Mesothelial cell of epicardium (in vitro differentiated cells): Measurements from ENCODE around the gene LPIN1. TPM values are rescaled to one million over a fixed set of nuclear protein-coding genes. Genes with fewer than 3 reads are reported as not detected.
A peak's percentile ranks its signal among the peaks of the same experiment; 100 is the strongest.

Experiments used
- DNase-seq, 2 experiments: peaks; one replicate each; pipeline ENCODE4 v3.0.0; 2021; ENCODE audit warnings: low spot score in 2 of 2; ENCODE audit not compliant: unreplicated experiment in 2 of 2
- H3K27ac Mint-ChIP-seq: 2 replicates; pipeline ENCODE4 v1.8.0; 2021; ENCODE audit warnings: mixed read lengths
- H3K27me3 Mint-ChIP-seq: 2 replicates; pipeline ENCODE4 v1.8.0; 2021; ENCODE audit warnings: low read depth, mixed read lengths
- H3K36me3 Mint-ChIP-seq: 2 replicates; pipeline ENCODE4 v1.8.0; 2021; ENCODE audit warnings: mixed read lengths
- H3K4me1 Mint-ChIP-seq: 2 replicates; pipeline ENCODE4 v1.8.0; 2021; ENCODE audit warnings: mixed read lengths
- H3K4me3 Mint-ChIP-seq: 2 replicates; pipeline ENCODE4 v1.8.0; 2021; ENCODE audit warnings: mild to moderate bottlenecking, moderate library complexity, mixed read lengths
- H3K9me3 Mint-ChIP-seq: 2 replicates; pipeline ENCODE4 v1.8.0; 2021; ENCODE audit warnings: mixed read lengths
- total RNA-seq: library from RNA; stranded (reverse); gene quantifications from 3 replicates; pipeline ENCODE4 v1.2.1, GENCODE V29; 2021
- TF ChIP-seq, protein P1 (sequence below): fragments of 200-600 bp; sonication (generic); IDR thresholded peaks from one replicate; pipeline ENCODE4 v1.5.0; 2021; ENCODE audit warnings: antibody characterized with exemption; ENCODE audit not compliant: unreplicated experiment

LPIN1 gene
- total RNA-seq, 1 donor from 2014 or later = 36.1 TPM

DNA sequence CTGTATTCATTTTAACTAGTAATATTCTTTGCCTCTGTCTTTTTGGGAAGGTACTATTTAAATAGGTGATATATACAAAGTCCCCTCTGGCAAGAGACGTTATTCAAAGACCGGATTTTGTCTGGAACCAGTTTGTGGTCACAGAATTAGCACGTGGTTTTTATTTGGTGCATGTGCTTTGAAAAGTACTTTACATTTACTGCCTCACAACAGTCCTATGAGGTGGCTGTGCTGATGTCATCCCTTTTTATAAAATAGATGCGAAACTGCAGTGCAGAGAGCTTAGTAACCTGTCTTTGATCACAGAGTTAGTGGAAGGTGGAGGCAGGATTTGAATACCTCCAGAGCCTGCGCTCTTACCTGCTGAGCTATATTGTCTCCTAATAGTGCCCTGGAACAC, 4.0 kb downstream of the LPIN1 start:
- DNase-seq = no peak
- Mint-ChIP-seq H3K9me3 (no peaks in the 10 kb centered on the region), H3K27ac (peak overlapping the region; percentile 62), H3K27me3 (no peaks in the 10 kb centered on the region), H3K4me3 (no peak overlapping the region), H3K4me1 (peaks cover 52% of the 10 kb centered on the region), H3K36me3 (no peaks in the 10 kb centered on the region)
- TF ChIP-seq, protein P1, sequence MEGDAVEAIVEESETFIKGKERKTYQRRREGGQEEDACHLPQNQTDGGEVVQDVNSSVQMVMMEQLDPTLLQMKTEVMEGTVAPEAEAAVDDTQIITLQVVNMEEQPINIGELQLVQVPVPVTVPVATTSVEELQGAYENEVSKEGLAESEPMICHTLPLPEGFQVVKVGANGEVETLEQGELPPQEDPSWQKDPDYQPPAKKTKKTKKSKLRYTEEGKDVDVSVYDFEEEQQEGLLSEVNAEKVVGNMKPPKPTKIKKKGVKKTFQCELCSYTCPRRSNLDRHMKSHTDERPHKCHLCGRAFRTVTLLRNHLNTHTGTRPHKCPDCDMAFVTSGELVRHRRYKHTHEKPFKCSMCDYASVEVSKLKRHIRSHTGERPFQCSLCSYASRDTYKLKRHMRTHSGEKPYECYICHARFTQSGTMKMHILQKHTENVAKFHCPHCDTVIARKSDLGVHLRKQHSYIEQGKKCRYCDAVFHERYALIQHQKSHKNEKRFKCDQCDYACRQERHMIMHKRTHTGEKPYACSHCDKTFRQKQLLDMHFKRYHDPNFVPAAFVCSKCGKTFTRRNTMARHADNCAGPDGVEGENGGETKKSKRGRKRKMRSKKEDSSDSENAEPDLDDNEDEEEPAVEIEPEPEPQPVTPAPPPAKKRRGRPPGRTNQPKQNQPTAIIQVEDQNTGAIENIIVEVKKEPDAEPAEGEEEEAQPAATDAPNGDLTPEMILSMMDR = no peak

- DNase-seq = no peak
- Mint-ChIP-seq H3K4me1 (peaks cover 50% of the 10 kb centered on the region), H3K27me3 (no peaks in the 10 kb centered on the region), H3K9me3 (no peaks in the 10 kb centered on the region), H3K4me3 (no peak overlapping the region), H3K27ac (peak overlapping the region; percentile 62), H3K36me3 (no peaks in the 10 kb centered on the region)
- TF ChIP-seq, protein P1 = no peak
These were observed 4.5 kb downstream of the LPIN1 start for GRCh38 chr2:11750917-11751316.

GRCh38 chr2:11752906-11753305, 6.5 kb downstream of the LPIN1 start:
- no peak for DNase-seq
- TF ChIP-seq, protein P1 = no peak
- Mint-ChIP-seq H3K4me1 (peaks cover 47% of the 10 kb centered on the region), H3K27ac (no peak overlapping the region), H3K36me3 (no peaks in the 10 kb centered on the region), H3K4me3 (no peak overlapping the region), H3K27me3 (no peaks in the 10 kb centered on the region), H3K9me3 (no peaks in the 10 kb centered on the region)

GRCh38 chr2:11753452-11753885, 7.0 kb downstream of the LPIN1 start:
- no peak for DNase-seq
- TF ChIP-seq, protein P1 = no peak
- Mint-ChIP-seq H3K9me3 (peaks cover 2% of the 10 kb centered on the region), H3K4me1 (peaks cover 43% of the 10 kb centered on the region), H3K36me3 (peaks cover 3% of the 10 kb centered on the region), H3K27me3 (no peaks in the 10 kb centered on the region), H3K4me3 (no peak overlapping the region), H3K27ac (no peak overlapping the region)

DNA sequence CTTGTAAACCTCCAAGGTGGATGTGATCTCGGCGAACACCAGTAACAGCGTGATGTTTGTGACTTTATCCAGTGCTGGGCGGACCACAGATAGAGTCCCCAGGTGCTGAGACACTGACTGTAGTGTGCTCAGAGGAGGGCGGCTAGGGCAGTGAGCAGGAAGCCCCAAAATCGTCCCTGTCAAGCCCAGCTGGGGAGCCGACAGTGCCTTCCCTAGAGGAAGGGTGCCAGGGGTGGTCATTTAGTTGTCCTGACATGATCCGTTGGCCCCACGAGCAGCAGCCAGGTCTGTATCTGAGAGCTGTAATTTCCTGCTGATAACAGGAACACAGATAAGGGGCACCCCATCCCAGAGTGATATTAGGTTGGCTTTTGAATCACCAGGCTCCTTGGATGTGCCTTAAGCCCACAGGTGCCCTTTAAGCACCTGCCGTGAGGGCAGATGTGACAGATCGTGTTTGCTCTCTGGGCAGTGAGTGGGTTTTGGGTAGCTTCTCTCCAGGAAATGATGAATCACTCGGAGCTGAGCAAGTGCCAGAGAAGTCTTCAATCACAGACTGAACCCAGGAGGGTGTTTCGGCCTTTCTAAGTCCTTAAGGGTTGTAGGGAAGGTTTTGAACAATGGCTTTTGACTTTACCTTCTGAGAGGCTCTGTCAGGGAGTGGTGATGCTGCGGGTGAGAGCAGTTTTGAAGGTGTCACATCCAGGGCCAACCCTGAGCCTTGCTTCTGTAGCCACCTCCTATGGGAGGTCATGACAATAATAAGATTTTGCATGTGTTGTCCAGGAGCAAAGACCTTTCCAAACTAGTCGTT, 7.7 kb downstream of the LPIN1 start:
- peak overlapping the region; percentile 25 for H3K27ac Mint-ChIP-seq
- H3K4me1 Mint-ChIP-seq = peaks cover 43% of the 10 kb centered on the region
- peaks cover 9% of the 10 kb centered on the region for H3K36me3 Mint-ChIP-seq
- TF ChIP-seq, protein P1 = no peak
- H3K27me3 Mint-ChIP-seq = no peaks in the 10 kb centered on the region
- H3K9me3 Mint-ChIP-seq = peaks cover 8% of the 10 kb centered on the region
- no peak for DNase-seq
- no peak overlapping the region for H3K4me3 Mint-ChIP-seq

- H3K27me3 Mint-ChIP-seq = no peaks in the 10 kb centered on the region
- no peak overlapping the region for H3K27ac Mint-ChIP-seq
- H3K9me3 Mint-ChIP-seq = peaks cover 9% of the 10 kb centered on the region
- no peak overlapping the region for H3K4me3 Mint-ChIP-seq
- peaks cover 12% of the 10 kb centered on the region for H3K36me3 Mint-ChIP-seq
- peaks cover 40% of the 10 kb centered on the region for H3K4me1 Mint-ChIP-seq
- TF ChIP-seq, protein P1 = no peak
- no peak for DNase-seq
These were observed 8.2 kb downstream of the LPIN1 start for GRCh38 chr2:11754700-11755015.
